DND-41 (cell line): Measurements from ENCODE around the gene ZNF593.

Experiments used
- ATAC-seq: fragments of 200-7000 bp; cut with Tn5 transposase; 3 replicates; pipeline ENCODE4 v1.9.1; 2021; ENCODE audit warnings: low read depth; ENCODE audit not compliant: insufficient read depth
- DNase-seq: peaks from one replicate; pipeline ENCODE4 v3.0.0-alpha.2; 2020
- H2AFZ ChIP-seq: 2 replicates; pipeline ENCODE4 v1.6.0; 2012; ENCODE audit warnings: low read depth, low read length
- H3K27ac ChIP-seq: 2 replicates; pipeline ENCODE4 v1.5.1; 2012; ENCODE audit warnings: low read length, inconsistent platforms
- H3K27me3 ChIP-seq: fragments of 200-600 bp; sonication (generic); 2 replicates; pipeline ENCODE4 v1.6.0; 2012; ENCODE audit warnings: low read length, mild to moderate bottlenecking, inconsistent platforms; ENCODE audit not compliant: insufficient read depth, poor library complexity
- H3K36me3 ChIP-seq: 2 replicates; pipeline ENCODE4 v1.5.1; 2012; ENCODE audit warnings: low read length, inconsistent platforms; ENCODE audit not compliant: insufficient read depth
- H3K4me1 ChIP-seq: 2 replicates; pipeline ENCODE4 v1.5.1; 2012; ENCODE audit warnings: mild to moderate bottlenecking, low read length; ENCODE audit not compliant: insufficient read depth
- H3K4me2 ChIP-seq: 2 replicates; pipeline ENCODE4 v1.6.0; 2012; ENCODE audit warnings: mild to moderate bottlenecking, moderate library complexity, low read length, inconsistent platforms; ENCODE audit not compliant: insufficient read depth
- H3K4me3 ChIP-seq, 2 experiments: fragments of 200-600 bp in 1 of 2; shearing (Covaris generic) in 1 of 2; 2 replicates each; pipeline ENCODE4 v1.5.1; 2012 to 2016; ENCODE audit warnings: inconsistent platforms in 2 of 2, low read length in 2 of 2, mild to moderate bottlenecking in 2 of 2, low read depth in 1 of 2, moderate library complexity in 1 of 2
- H3K79me2 ChIP-seq: 2 replicates; pipeline ENCODE4 v1.6.0; 2012; ENCODE audit warnings: low read length, inconsistent platforms; ENCODE audit not compliant: insufficient read depth
- H3K9ac ChIP-seq: 2 replicates; pipeline ENCODE4 v1.6.0; 2012; ENCODE audit warnings: low read depth, mild to moderate bottlenecking, inconsistent platforms, low read length, moderate library complexity
- H3K9me3 ChIP-seq: 2 replicates; pipeline ENCODE4 v1.5.1; 2012; ENCODE audit warnings: low read length, moderate library complexity, mild to moderate bottlenecking, inconsistent platforms; ENCODE audit not compliant: insufficient read depth, severe bottlenecking
- H4K20me1 ChIP-seq: 2 replicates; pipeline ENCODE4 v1.6.0; 2012; ENCODE audit warnings: low read length; ENCODE audit not compliant: insufficient read depth
- CTCF ChIP-seq: IDR thresholded peaks from 2 replicates; pipeline ENCODE4 v1.5.1; 2012; ENCODE audit warnings: borderline replicate concordance, low read length, moderate library complexity, mild to moderate bottlenecking; ENCODE audit not compliant: poor library complexity, severe bottlenecking; ENCODE audit errors: extremely low read depth
- EZH2 ChIP-seq: IDR thresholded peaks from 3 replicates; pipeline ENCODE4 v1.6.1; 2012; ENCODE audit warnings: borderline replicate concordance, low read depth, mild to moderate bottlenecking, moderate library complexity, low read length, inconsistent platforms; ENCODE audit not compliant: severe bottlenecking

ZNF593 gene

GRCh38 chr1:26124418-26125331 is 45.0 kb upstream of the ZNF593 start:
- Histone ChIP-seq H3K27ac (peak overlapping the region; percentile 95), H3K27me3 (no peaks in the 10 kb centered on the region), H3K4me3 (no peak overlapping the region), H3K4me1 (peaks cover 50% of the 10 kb centered on the region), H3K9me3 (no peaks in the 10 kb centered on the region), H3K9ac (peak overlapping the region; percentile 57), H3K4me2 (peak overlapping the region; percentile 56; the same call in 1 of the 2 replicates), H2AFZ (no peak overlapping the region), H3K36me3 (peaks cover 33% of the 10 kb centered on the region), H3K79me2 (peaks cover 42% of the 10 kb centered on the region), H4K20me1 (no peaks in the 10 kb centered on the region)
- no peak for ATAC-seq
- TF ChIP-seq EZH2 = no peak
- TF ChIP-seq CTCF = no peak
- no peak for DNase-seq

GRCh38 chr1:26125382-26125781 is 44.3 kb upstream of the ZNF593 start:
- H2AFZ ChIP-seq = no peak overlapping the region
- H3K36me3 ChIP-seq = peaks cover 27% of the 10 kb centered on the region
- no peaks in the 10 kb centered on the region for H3K27me3 ChIP-seq
- DNase-seq (no peak), ATAC-seq (no peak)
- peaks cover 50% of the 10 kb centered on the region for H3K4me1 ChIP-seq
- H3K79me2 ChIP-seq = peaks cover 35% of the 10 kb centered on the region
- H3K4me3 ChIP-seq = peak overlapping the region in 1 of 2 experiments; percentile 34; a peak in 1 of 4 replicates
- peak overlapping the region; percentile 95 for H3K27ac ChIP-seq
- no peaks in the 10 kb centered on the region for H4K20me1 ChIP-seq
- peak overlapping the region; percentile 57 for H3K9ac ChIP-seq
- no peak for TF ChIP-seq EZH2
- no peak for TF ChIP-seq CTCF
- H3K4me2 ChIP-seq = peak overlapping the region; percentile 56
- no peaks in the 10 kb centered on the region for H3K9me3 ChIP-seq

- Histone ChIP-seq H3K36me3 (peaks cover 26% of the 10 kb centered on the region), H3K27ac (peak overlapping the region; percentile 95), H2AFZ (peak overlapping the region; percentile 28; the same call in 1 of the 2 replicates), H3K9ac (peak overlapping the region; percentile 57), H3K4me3 (peak overlapping the region in 1 of 2 experiments; percentile 34; a peak in 2 of 4 replicates), H3K4me2 (peak overlapping the region; percentile 56), H3K9me3 (no peaks in the 10 kb centered on the region), H4K20me1 (no peaks in the 10 kb centered on the region), H3K27me3 (no peaks in the 10 kb centered on the region), H3K79me2 (peaks cover 31% of the 10 kb centered on the region), H3K4me1 (peaks cover 50% of the 10 kb centered on the region)
- DNase-seq (no peak), ATAC-seq (no peak)
- no peak for TF ChIP-seq EZH2
- TF ChIP-seq CTCF = no peak
These were observed 43.8 kb upstream of the ZNF593 start for GRCh38 chr1:26125946-26126320.
